A549 (cell line): ENCODE results near the gene MYO9A. TPM values are rescaled to one million over a fixed set of nuclear protein-coding genes. Genes with fewer than 3 reads are reported as not detected.

Experiments
- ATAC-seq, 2 experiments: fragments of 200-7000 bp in 1 of 2; fragments of >200 bp in 1 of 2; cut with Nextera tagmentation in 1 of 2; cut with Tn5 transposase in 1 of 2; 3 replicates each; pipeline versions ENCODE4 v1.8.0 to v1.9.1; 2018 to 2020; ENCODE audit warnings: mild to moderate bottlenecking in 1 of 2, moderate library complexity in 1 of 2
- CTCF ChIA-PET: fragments of 300-600 bp; sonication (Branson Sonifier 250); formaldehyde crosslinking; extraction: SDS; loops from one replicate; lab custom pipeline; 2021; ENCODE audit warnings: antibody characterized with exemption, inconsistent platforms; lab: Yijun Ruan, JAX
- POLR2A ChIA-PET: fragments of 350-600 bp; formaldehyde crosslinking; extraction: SDS; loops from one replicate; lab custom pipeline; 2021; ENCODE audit warnings: antibody characterized with exemption, inconsistent platforms; lab: Yijun Ruan, JAX
- DNase-seq, 2 experiments: peaks; one replicate each; pipeline versions ENCODE4 v3.0.0 to v3.0.0-alpha.2; 2011 to 2016; ENCODE audit warnings: low read depth in 1 of 2, low spot score in 1 of 2
- FAIRE-seq: peaks from 2 replicates; lab custom pipeline; 2011; peaks lifted over from hg19 to GRCh38; lab: Jason Lieb, UNC
- H3K27ac ChIP-seq, 2 experiments: fragments of >200 bp; sonication (Bioruptor Twin); formaldehyde crosslinking; 3 replicates each; pipeline ENCODE4 v1.5.1; 2016 to 2017
- H3K4me1 ChIP-seq: fragments of >200 bp; sonication (Bioruptor Twin); formaldehyde crosslinking; 3 replicates; pipeline ENCODE4 v1.6.1; 2016
- H3K4me2 ChIP-seq: fragments of >200 bp; sonication (Bioruptor Twin); formaldehyde crosslinking; 3 replicates; pipeline ENCODE4 v1.6.1; 2016
- H3K4me3 ChIP-seq: fragments of >200 bp; sonication (Bioruptor Twin); formaldehyde crosslinking; 3 replicates; pipeline ENCODE4 v1.5.1; 2016
- H3K9me3 ChIP-seq: fragments of >200 bp; sonication (Bioruptor Twin); formaldehyde crosslinking; 3 replicates; pipeline ENCODE4 v1.6.1; 2016
- ATOH8 ChIP-seq: fragments of 250-450 bp; sonication (Bioruptor Pico); IDR thresholded peaks from 2 replicates; pipeline ENCODE4 v1.5.0; 2020; ENCODE audit warnings: low read depth, mild to moderate bottlenecking, moderate library complexity
- BHLHE40 ChIP-seq: IDR thresholded peaks from 2 replicates; pipeline ENCODE4 v1.6.1; 2012; ENCODE audit warnings: low read depth, low read length, inconsistent platforms
- CBX8 ChIP-seq: fragments of 200-600 bp; sonication (generic); IDR thresholded peaks from 2 replicates; pipeline ENCODE4 v1.6.1; 2016
- CHD2 ChIP-seq: fragments of 150-350 bp; IDR thresholded peaks from 2 replicates; pipeline ENCODE4 v1.6.1; 2014; ENCODE audit warnings: low read length; ENCODE audit not compliant: partially characterized antibody
- ELK1 ChIP-seq: fragments of 150-350 bp; IDR thresholded peaks from 2 replicates; pipeline ENCODE4 v1.6.1; 2014; ENCODE audit warnings: low read depth, mild to moderate bottlenecking, low read length
- FOSB ChIP-seq: fragments of 250-450 bp; sonication (Bioruptor Pico); IDR thresholded peaks from 2 replicates; pipeline ENCODE4 v1.5.0; 2020; ENCODE audit warnings: mild to moderate bottlenecking, moderate library complexity
- FOXS1 ChIP-seq: fragments of 250-450 bp; sonication (Bioruptor Pico); IDR thresholded peaks from 2 replicates; pipeline ENCODE4 v1.5.0; 2020; ENCODE audit warnings: mild to moderate bottlenecking, moderate library complexity
- HDAC2 ChIP-seq: fragments of 200-600 bp; sonication (generic); IDR thresholded peaks from 2 replicates; pipeline ENCODE4 v1.6.1; 2016
- HEYL ChIP-seq: fragments of 250-450 bp; sonication (Bioruptor Pico); IDR thresholded peaks from 2 replicates; pipeline ENCODE4 v1.8.0; 2021; ENCODE audit warnings: mild to moderate bottlenecking, moderate library complexity
- HOXB13 ChIP-seq: fragments of 250-450 bp; sonication (Bioruptor Pico); IDR thresholded peaks from 2 replicates; pipeline ENCODE4 v1.5.0; 2020; ENCODE audit warnings: low read depth, mild to moderate bottlenecking, moderate library complexity
- JUN ChIP-seq, 2 experiments: fragments of >200 bp; sonication (Bioruptor Twin); formaldehyde crosslinking; IDR thresholded peaks; 2 replicates in 1 of 2; 3 replicates in 1 of 2; pipeline ENCODE4 v1.6.1; 2016 to 2017
- JUNB ChIP-seq: fragments of >200 bp; sonication (Bioruptor Twin); formaldehyde crosslinking; IDR thresholded peaks from 2 replicates; pipeline ENCODE4 v1.6.1; 2016
- KDM1A ChIP-seq: fragments of 200-600 bp; sonication (generic); IDR thresholded peaks from 2 replicates; pipeline ENCODE4 v1.6.1; 2016; ENCODE audit warnings: low read depth, mild to moderate bottlenecking
- MAFK ChIP-seq: fragments of 450-650 bp; IDR thresholded peaks from 2 replicates; pipeline ENCODE4 v1.6.1; 2014; ENCODE audit not compliant: partially characterized antibody
- NFE2L2 ChIP-seq: fragments of 150-350 bp; conservative IDR thresholded peaks from 2 replicates; pipeline ENCODE4 v1.6.1; 2014; ENCODE audit warnings: low read length
- NPAS2 ChIP-seq: fragments of 250-450 bp; sonication (Bioruptor Pico); IDR thresholded peaks from 2 replicates; pipeline ENCODE4 v1.8.0; 2022; ENCODE audit warnings: mild to moderate bottlenecking, moderate library complexity, borderline replicate concordance
- PHF8 ChIP-seq: fragments of 200-600 bp; sonication (generic); IDR thresholded peaks from 2 replicates; pipeline ENCODE4 v1.6.1; 2016; ENCODE audit warnings: low read depth, mild to moderate bottlenecking, antibody characterized with exemption, moderate library complexity, borderline replicate concordance
- POLR2A ChIP-seq: IDR thresholded peaks from 2 replicates; pipeline ENCODE4 v1.6.1; 2012; ENCODE audit warnings: mild to moderate bottlenecking, low read length
- POLR2AphosphoS2 ChIP-seq: conservative IDR thresholded peaks from 2 replicates; pipeline ENCODE4 v1.6.1; 2012; ENCODE audit warnings: low read length, improper control_type of control experiment, inconsistent platforms
- RAD21 ChIP-seq, 2 experiments: fragments of >200 bp in 1 of 2; sonication (Bioruptor Twin) in 1 of 2; formaldehyde crosslinking in 1 of 2; IDR thresholded peaks in 1 of 2; conservative IDR thresholded peaks in 1 of 2; 2 replicates in 1 of 2; 3 replicates in 1 of 2; pipeline ENCODE4 v1.6.1; 2012 to 2018; ENCODE audit warnings: inconsistent platforms in 1 of 2
- RCOR1 ChIP-seq: fragments of 150-350 bp; IDR thresholded peaks from 2 replicates; pipeline ENCODE4 v1.6.1; 2014; ENCODE audit warnings: antibody characterized with exemption, low read length, low read depth
- RNF2 ChIP-seq: fragments of 200-600 bp; sonication (generic); IDR thresholded peaks from 2 replicates; pipeline ENCODE4 v1.6.1; 2016; ENCODE audit warnings: low read depth, mild to moderate bottlenecking, antibody characterized with exemption, moderate library complexity, borderline replicate concordance
- SREBF2 ChIP-seq: fragments of 450-650 bp; IDR thresholded peaks from 2 replicates; pipeline ENCODE4 v1.6.1; 2014; ENCODE audit warnings: mild to moderate bottlenecking, moderate library complexity
- ZNF302 ChIP-seq: fragments of 250-450 bp; sonication (Bioruptor Pico); IDR thresholded peaks from 2 replicates; pipeline ENCODE4 v1.9.0; 2021; ENCODE audit warnings: inconsistent platforms, mild to moderate bottlenecking, moderate library complexity
- WGBS: methylation state at CpG from one replicate; pipeline ENCODE4 v1.1.6; 2017; ENCODE audit errors: missing lambda C conversion rate; 5-methylcytosine and 5-hydroxymethylcytosine counted together
- polyA plus RNA-seq, 4 experiments: library from polyadenylated mRNA; depleted of rRNA in 3 of 4; stranded (reverse); fragments of >200 nt; fragmentation: RNase III in 1 of 4; extraction: RNeasy Plus Mini Kit Qiagen cat#74134 plus additional on column Dnase treatment in 1 of 4; gene quantifications; 2 replicates in 3 of 4; 3 replicates in 1 of 4; pipeline ENCODE4 v1.2.3, GENCODE V29; 2011 to 2017
- TF ChIP-seq, protein P1 (sequence below): fragments of >200 bp; sonication (Bioruptor Twin); formaldehyde crosslinking; IDR thresholded peaks from 3 replicates; pipeline ENCODE4 v1.5.1; 2016

The MYO9A gene
- polyA plus RNA-seq, 2 of the 4 experiments (the other 2 are of a cell fraction): 5.9 to 21.9 TPM

DNA sequence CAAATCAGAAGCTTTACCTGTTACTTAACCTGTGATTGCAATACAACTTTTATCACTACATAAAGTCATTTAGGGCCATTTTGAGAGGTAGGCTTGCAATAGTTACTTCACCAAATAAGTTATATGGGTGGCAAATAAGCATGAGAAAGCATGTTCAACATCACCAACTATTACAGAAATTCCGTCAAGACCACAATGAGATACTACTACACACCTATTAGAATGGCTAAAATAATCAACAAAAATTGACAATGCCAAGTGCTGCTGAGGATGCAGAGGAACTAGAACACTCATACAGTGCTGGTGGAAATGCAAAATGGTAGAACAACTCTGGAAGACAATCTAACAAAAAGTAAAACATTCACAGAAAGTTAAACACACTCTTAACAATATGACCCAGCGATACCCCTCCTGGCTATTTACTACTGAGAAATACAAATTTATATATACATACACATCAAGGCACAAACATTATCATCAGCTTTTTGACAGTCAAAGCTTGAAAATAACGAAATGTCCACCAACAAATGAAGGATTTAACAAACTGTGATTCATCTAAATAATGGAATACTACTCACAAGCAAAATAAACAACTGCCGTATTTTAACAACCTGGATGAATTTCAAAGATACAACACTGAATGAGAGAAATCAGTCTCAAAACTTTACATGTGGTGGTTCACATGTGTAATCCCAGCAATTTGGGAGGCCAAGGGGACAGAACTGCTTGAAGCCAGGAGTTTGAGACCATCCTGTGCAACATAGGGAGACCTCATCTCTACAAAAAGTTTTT is 82.9 kb downstream of the MYO9A start:
- H3K4me1 ChIP-seq: no peaks in the 10 kb centered on the region
- no peak for DNase-seq
- H3K4me3 ChIP-seq: no peak overlapping the region
- ATAC-seq: no peak
- H3K27ac ChIP-seq: no peak overlapping the region
- WGBS: 70% methylated on average over 4 of the region's 4 CpGs
- no peaks in the 10 kb centered on the region for H3K9me3 ChIP-seq
- POLR2A ChIA-PET: no interaction called here
- CTCF ChIA-PET: interaction anchor here (0.6 to 2.2 kb wide), 2 partner anchors 8 to 121 kb away, joined by 3 to 7 read pairs; no protein-coding TSS in a partner anchor
- H3K4me2 ChIP-seq: no peak overlapping the region
- no peak for TF ChIP-seq HEYL (CRISPR knock-in tag)
- no peak for TF ChIP-seq POLR2AphosphoS2
- TF ChIP-seq RNF2: no peak
- no peak for TF ChIP-seq FOXS1
- no peak for TF ChIP-seq POLR2A
- TF ChIP-seq JUN (IDR thresholded peaks at IDR 0.05): no peak
- no peak for TF ChIP-seq NPAS2 (CRISPR knock-in tag)
- TF ChIP-seq PHF8: no peak
- no peak for TF ChIP-seq RCOR1
- no peak for TF ChIP-seq HOXB13 (CRISPR knock-in tag)
- no peak for TF ChIP-seq ELK1
- no peak for TF ChIP-seq BHLHE40
- TF ChIP-seq SREBF2: no peak
- TF ChIP-seq, all 56 proteins: peak for 0
- FAIRE-seq: no peak

- TF ChIP-seq NPAS2 (CRISPR knock-in tag) (no peak), ELK1 (no peak), RNF2 (no peak), CHD2 (no peak), MAFK (no peak), CBX8 (no peak), JUNB (no peak)
- Histone ChIP-seq H3K9me3 (no peaks in the 10 kb centered on the region), H3K4me2 (no peak overlapping the region), H3K4me3 (no peak overlapping the region), H3K4me1 (no peaks in the 10 kb centered on the region), H3K27ac (no peak overlapping the region)
- WGBS: 89% methylated on average over 1 of the region's 1 CpG
- CTCF ChIA-PET: no interaction called here
- no peak for DNase-seq
- no peak for ATAC-seq
- FAIRE-seq: no peak
- POLR2A ChIA-PET: no interaction called here
Observed at GRCh38 chr15:72034351-72034750, 83.6 kb downstream of the MYO9A start.

GRCh38 chr15:72033711-72034110 is 84.2 kb downstream of the MYO9A start:
- Histone ChIP-seq H3K4me2 (no peak overlapping the region), H3K9me3 (no peaks in the 10 kb centered on the region), H3K4me1 (no peaks in the 10 kb centered on the region), H3K27ac (no peak overlapping the region), H3K4me3 (no peak overlapping the region)
- TF ChIP-seq KDM1A: no peak
- ChIA-PET POLR2A (no interaction called here), CTCF (interaction anchor here (0.8 kb wide), 1 partner anchor 123 kb away, joined by 3 read pairs; no protein-coding TSS in a partner anchor)
- DNase-seq: no peak
- ATAC-seq: no peak
- 94% methylated on average over 7 of the region's 7 CpGs for WGBS
- no peak for FAIRE-seq

GRCh38 chr15:72033285-72033684 is 84.7 kb downstream of the MYO9A start:
- no peaks in the 10 kb centered on the region for H3K4me1 ChIP-seq
- WGBS: 88% methylated on average over 3 of the region's 3 CpGs
- FAIRE-seq (no peak), ATAC-seq (no peak), DNase-seq (no peak)
- H3K4me3 ChIP-seq: no peak overlapping the region
- CTCF ChIA-PET: interaction anchor here (0.8 kb wide), 1 partner anchor 123 kb away, joined by 3 read pairs; no protein-coding TSS in a partner anchor
- POLR2A ChIA-PET: no interaction called here
- no peak overlapping the region for H3K27ac ChIP-seq
- H3K4me2 ChIP-seq: no peak overlapping the region
- no peaks in the 10 kb centered on the region for H3K9me3 ChIP-seq
- TF ChIP-seq RAD21 (conservative IDR thresholded peaks at IDR 0.05 in 1 of 2, IDR thresholded peaks at IDR 0.05 in 1 of 2): no peak
- TF ChIP-seq POLR2A: no peak
- TF ChIP-seq HDAC2: no peak
- no peak for TF ChIP-seq CHD2
- TF ChIP-seq NFE2L2: no peak
- TF ChIP-seq MAFK: no peak
- no peak for TF ChIP-seq ATOH8 (CRISPR knock-in tag)
- TF ChIP-seq, protein P1, sequence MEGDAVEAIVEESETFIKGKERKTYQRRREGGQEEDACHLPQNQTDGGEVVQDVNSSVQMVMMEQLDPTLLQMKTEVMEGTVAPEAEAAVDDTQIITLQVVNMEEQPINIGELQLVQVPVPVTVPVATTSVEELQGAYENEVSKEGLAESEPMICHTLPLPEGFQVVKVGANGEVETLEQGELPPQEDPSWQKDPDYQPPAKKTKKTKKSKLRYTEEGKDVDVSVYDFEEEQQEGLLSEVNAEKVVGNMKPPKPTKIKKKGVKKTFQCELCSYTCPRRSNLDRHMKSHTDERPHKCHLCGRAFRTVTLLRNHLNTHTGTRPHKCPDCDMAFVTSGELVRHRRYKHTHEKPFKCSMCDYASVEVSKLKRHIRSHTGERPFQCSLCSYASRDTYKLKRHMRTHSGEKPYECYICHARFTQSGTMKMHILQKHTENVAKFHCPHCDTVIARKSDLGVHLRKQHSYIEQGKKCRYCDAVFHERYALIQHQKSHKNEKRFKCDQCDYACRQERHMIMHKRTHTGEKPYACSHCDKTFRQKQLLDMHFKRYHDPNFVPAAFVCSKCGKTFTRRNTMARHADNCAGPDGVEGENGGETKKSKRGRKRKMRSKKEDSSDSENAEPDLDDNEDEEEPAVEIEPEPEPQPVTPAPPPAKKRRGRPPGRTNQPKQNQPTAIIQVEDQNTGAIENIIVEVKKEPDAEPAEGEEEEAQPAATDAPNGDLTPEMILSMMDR: no peak
- no peak for TF ChIP-seq SREBF2
- TF ChIP-seq ZNF302: no peak
- TF ChIP-seq HOXB13 (CRISPR knock-in tag): no peak
- TF ChIP-seq FOSB (CRISPR knock-in tag): no peak
